ENCODE data around the gene SMAD4. TPM values are rescaled to one million over a fixed set of nuclear protein-coding genes. Genes with fewer than 3 reads are reported as not detected.

SMAD4 gene
- total and polyA plus RNA-seq, 2 of the 13 experiments (the other 11 are each of a cell fraction or from before 2014, with no cell fraction given), result 70.2 to 72.0 TPM

- TF ChIP-seq U2AF2 (IDR thresholded peaks at IDR 0.05; ENCODE audit: low read depth, low read length), result no peak
- no peak for TF ChIP-seq KLF13 (CRISPR knock-in tag; IDR thresholded peaks at IDR 0.05)
- TF ChIP-seq ZNF264 (CRISPR knock-in tag; IDR thresholded peaks at IDR 0.05), result no peak
- TF ChIP-seq ZNF3 (CRISPR knock-in tag; IDR thresholded peaks at IDR 0.05), result no peak
- TF ChIP-seq SP4 (CRISPR knock-in tag; IDR thresholded peaks at IDR 0.05), result no peak
- TF ChIP-seq ZFP1 (CRISPR knock-in tag; IDR thresholded peaks at IDR 0.05), result no peak
- TF ChIP-seq ZNF569 (CRISPR knock-in tag; IDR thresholded peaks at IDR 0.05; ENCODE audit: borderline replicate concordance), result no peak
- TF ChIP-seq RFXANK (CRISPR knock-in tag; IDR thresholded peaks at IDR 0.05), result no peak
- TF ChIP-seq HNF1B (CRISPR knock-in tag; IDR thresholded peaks at IDR 0.05), result no peak
- TF ChIP-seq ZNF782 (CRISPR knock-in tag; IDR thresholded peaks at IDR 0.05; ENCODE audit: borderline replicate concordance), result no peak
- TF ChIP-seq ZNF564 (CRISPR knock-in tag; IDR thresholded peaks at IDR 0.05), result no peak
- TF ChIP-seq NKX3-1 (CRISPR knock-in tag; IDR thresholded peaks at IDR 0.05), result 0 out of 2 replicates have a peak, but pooled peaks have one; percentile 40
- TF ChIP-seq TCF12 (IDR thresholded peaks at IDR 0.05), result no peak
- no peak for TF ChIP-seq TCF12 (CRISPR knock-in tag; IDR thresholded peaks at IDR 0.05)
- TF ChIP-seq FOXA3 (CRISPR knock-in tag; IDR thresholded peaks at IDR 0.05), result peak; percentile 91
- no peak for TF ChIP-seq ZNF607 (CRISPR knock-in tag; IDR thresholded peaks at IDR 0.05; ENCODE audit: borderline replicate concordance)
- TF ChIP-seq ZNF235 (CRISPR knock-in tag; IDR thresholded peaks at IDR 0.05; ENCODE audit: borderline replicate concordance), result no peak
- TF ChIP-seq, protein P1, sequence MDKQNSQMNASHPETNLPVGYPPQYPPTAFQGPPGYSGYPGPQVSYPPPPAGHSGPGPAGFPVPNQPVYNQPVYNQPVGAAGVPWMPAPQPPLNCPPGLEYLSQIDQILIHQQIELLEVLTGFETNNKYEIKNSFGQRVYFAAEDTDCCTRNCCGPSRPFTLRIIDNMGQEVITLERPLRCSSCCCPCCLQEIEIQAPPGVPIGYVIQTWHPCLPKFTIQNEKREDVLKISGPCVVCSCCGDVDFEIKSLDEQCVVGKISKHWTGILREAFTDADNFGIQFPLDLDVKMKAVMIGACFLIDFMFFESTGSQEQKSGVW (CRISPR knock-in tag; IDR thresholded peaks at IDR 0.05; ENCODE audit: borderline replicate concordance), result no peak
- TF ChIP-seq GABPA (IDR thresholded peaks at IDR 0.05; ENCODE audit: low read depth, low read length), result no peak
- no peak for TF ChIP-seq GABPA (CRISPR knock-in tag; IDR thresholded peaks at IDR 0.05; ENCODE audit: low read depth)
- no peak for TF ChIP-seq PRMT3 (CRISPR knock-in tag; IDR thresholded peaks at IDR 0.05; ENCODE audit: borderline replicate concordance, low read depth)
- TF ChIP-seq, protein P2, sequence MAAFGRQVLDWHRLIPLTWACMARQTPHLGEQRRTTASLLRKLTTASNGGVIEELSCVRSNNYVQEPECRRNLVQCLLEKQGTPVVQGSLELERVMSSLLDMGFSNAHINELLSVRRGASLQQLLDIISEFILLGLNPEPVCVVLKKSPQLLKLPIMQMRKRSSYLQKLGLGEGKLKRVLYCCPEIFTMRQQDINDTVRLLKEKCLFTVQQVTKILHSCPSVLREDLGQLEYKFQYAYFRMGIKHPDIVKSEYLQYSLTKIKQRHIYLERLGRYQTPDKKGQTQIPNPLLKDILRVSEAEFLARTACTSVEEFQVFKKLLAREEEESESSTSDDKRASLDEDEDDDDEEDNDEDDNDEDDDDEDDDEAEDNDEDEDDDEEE (CRISPR knock-in tag; IDR thresholded peaks at IDR 0.05), result no peak
- no peak for TF ChIP-seq ZNF160 (CRISPR knock-in tag; IDR thresholded peaks at IDR 0.05)
- TF ChIP-seq ZFP36L1 (CRISPR knock-in tag; IDR thresholded peaks at IDR 0.05), result no peak
- TF ChIP-seq, protein P3, sequence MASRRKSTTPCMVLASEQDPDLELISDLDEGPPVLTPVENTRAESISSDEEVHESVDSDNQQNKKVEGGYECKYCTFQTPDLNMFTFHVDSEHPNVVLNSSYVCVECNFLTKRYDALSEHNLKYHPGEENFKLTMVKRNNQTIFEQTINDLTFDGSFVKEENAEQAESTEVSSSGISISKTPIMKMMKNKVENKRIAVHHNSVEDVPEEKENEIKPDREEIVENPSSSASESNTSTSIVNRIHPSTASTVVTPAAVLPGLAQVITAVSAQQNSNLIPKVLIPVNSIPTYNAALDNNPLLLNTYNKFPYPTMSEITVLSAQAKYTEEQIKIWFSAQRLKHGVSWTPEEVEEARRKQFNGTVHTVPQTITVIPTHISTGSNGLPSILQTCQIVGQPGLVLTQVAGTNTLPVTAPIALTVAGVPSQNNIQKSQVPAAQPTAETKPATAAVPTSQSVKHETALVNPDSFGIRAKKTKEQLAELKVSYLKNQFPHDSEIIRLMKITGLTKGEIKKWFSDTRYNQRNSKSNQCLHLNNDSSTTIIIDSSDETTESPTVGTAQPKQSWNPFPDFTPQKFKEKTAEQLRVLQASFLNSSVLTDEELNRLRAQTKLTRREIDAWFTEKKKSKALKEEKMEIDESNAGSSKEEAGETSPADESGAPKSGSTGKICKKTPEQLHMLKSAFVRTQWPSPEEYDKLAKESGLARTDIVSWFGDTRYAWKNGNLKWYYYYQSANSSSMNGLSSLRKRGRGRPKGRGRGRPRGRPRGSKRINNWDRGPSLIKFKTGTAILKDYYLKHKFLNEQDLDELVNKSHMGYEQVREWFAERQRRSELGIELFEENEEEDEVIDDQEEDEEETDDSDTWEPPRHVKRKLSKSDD (CRISPR knock-in tag; IDR thresholded peaks at IDR 0.05; ENCODE audit: low read depth), result no peak
Observed at GRCh38 chr18:51038110-51038509, 8.1 kb downstream of the SMAD4 start (continued).
